GM23248 (cell line): ENCODE results near the gene HMGN1. TPM values are rescaled to one million over a fixed set of nuclear protein-coding genes. Genes with fewer than 3 reads are reported as not detected.
A peak's percentile ranks its signal among the peaks of the same experiment; 100 is the strongest.
"Not testable (repeated sequence)": the region's sequence is repeated elsewhere in the genome, so short reads cannot be mapped to it uniquely, and the experiment has no call there.

Experiments
- DNase-seq: peaks from one replicate; pipeline ENCODE4 v3.0.0-alpha.2; 2015
- H2AFZ ChIP-seq: fragments of 200-600 bp; sonication (generic); 2 replicates; pipeline ENCODE4 v1.6.1; 2016; ENCODE audit warnings: antibody characterized with exemption
- H3F3A ChIP-seq: fragments of 200-600 bp; sonication (generic); 2 replicates; pipeline ENCODE4 v1.6.1; 2016; ENCODE audit warnings: mild to moderate bottlenecking, antibody characterized with exemption, mixed run types; ENCODE audit not compliant: insufficient read depth
- H3K27ac ChIP-seq: fragments of 200-600 bp; sonication (generic); 2 replicates; pipeline ENCODE4 v1.5.1; 2016; ENCODE audit warnings: mild to moderate bottlenecking
- H3K27me3 ChIP-seq: fragments of 200-600 bp; sonication (generic); replicated peaks from 2 replicates; pipeline ENCODE4 v1.6.1; 2016; ENCODE audit warnings: mild to moderate bottlenecking; ENCODE audit not compliant: insufficient read depth
- H3K36me3 ChIP-seq: fragments of 200-600 bp; sonication (generic); 2 replicates; pipeline ENCODE4 v1.6.1; 2016; ENCODE audit warnings: low read depth, mild to moderate bottlenecking
- H3K4me1 ChIP-seq: fragments of 200-600 bp; sonication (generic); 2 replicates; pipeline ENCODE4 v1.6.1; 2016; ENCODE audit warnings: mild to moderate bottlenecking; ENCODE audit not compliant: insufficient read depth
- H3K4me2 ChIP-seq: fragments of 200-600 bp; sonication (generic); one replicate; pipeline ENCODE4 v1.6.1; 2016; ENCODE audit warnings: mild to moderate bottlenecking; ENCODE audit not compliant: unreplicated experiment
- H3K4me3 ChIP-seq: fragments of 200-600 bp; sonication (generic); 2 replicates; pipeline ENCODE4 v1.5.1; 2016; ENCODE audit warnings: mild to moderate bottlenecking
- H3K79me2 ChIP-seq: fragments of 200-600 bp; sonication (generic); 2 replicates; pipeline ENCODE4 v1.6.1; 2016; ENCODE audit warnings: mild to moderate bottlenecking; ENCODE audit not compliant: insufficient read depth
- H3K9ac ChIP-seq: fragments of 200-600 bp; sonication (generic); 2 replicates; pipeline ENCODE4 v1.6.1; 2016; ENCODE audit warnings: mild to moderate bottlenecking
- H3K9me2 ChIP-seq: fragments of 200-600 bp; sonication (generic); 2 replicates; pipeline ENCODE4 v1.6.1; 2016; ENCODE audit warnings: mixed run types, mild to moderate bottlenecking, moderate library complexity; ENCODE audit not compliant: insufficient read depth
- H3K9me3 ChIP-seq: fragments of 200-600 bp; sonication (generic); one replicate; pipeline ENCODE4 v1.6.1; 2017; ENCODE audit warnings: low read depth
- H4K20me1 ChIP-seq: fragments of 200-600 bp; sonication (generic); 2 replicates; pipeline ENCODE4 v1.6.0; 2016; ENCODE audit not compliant: insufficient read depth
- EZH2 ChIP-seq: fragments of 200-600 bp; sonication (generic); IDR thresholded peaks from 2 replicates; pipeline ENCODE4 v1.6.1; 2018; ENCODE audit warnings: antibody characterized with exemption, mild to moderate bottlenecking; ENCODE audit not compliant: insufficient read depth, poor library complexity, severe bottlenecking
- EZH2phosphoT487 ChIP-seq: fragments of 200-600 bp; sonication (generic); IDR thresholded peaks from 2 replicates; pipeline ENCODE4 v1.6.1; 2018; ENCODE audit warnings: antibody characterized with exemption, moderate library complexity, mild to moderate bottlenecking, low read depth; ENCODE audit not compliant: insufficient read depth
- WGBS, 2 experiments: methylation state at CpG; one replicate each; pipeline ENCODE4 v1.1.6; 2015 to 2017; ENCODE audit warnings: low lambda C conversion rate in 2 of 2, low coverage in 1 of 2; ENCODE audit errors: missing lambda C conversion rate in 2 of 2; 5-methylcytosine and 5-hydroxymethylcytosine counted together
- in situ Hi-C: fragments of 300-500 bp; cut with MboI; formaldehyde crosslinking; loops from 2 replicates; pipeline ENCODE4 v1.15.0; 2020
- polyA plus RNA-seq: library from polyadenylated mRNA; unstranded; fragments of >200 nt; fragmentation: Nextera tagmentation; extraction: Ambion mirVana; gene quantifications from 2 replicates; pipeline ENCODE4 v1.2.1, GENCODE V29; 2016
- total RNA-seq: library from RNA; depleted of rRNA; stranded (reverse); fragments of >200 nt; shearing (Covaris generic); gene quantifications from 2 replicates; pipeline ENCODE4 v1.2.3, GENCODE V29; 2014

HMGN1 gene
- total and polyA plus RNA-seq, 2 experiments from 2014 or later = 192 to 349 TPM

DNA sequence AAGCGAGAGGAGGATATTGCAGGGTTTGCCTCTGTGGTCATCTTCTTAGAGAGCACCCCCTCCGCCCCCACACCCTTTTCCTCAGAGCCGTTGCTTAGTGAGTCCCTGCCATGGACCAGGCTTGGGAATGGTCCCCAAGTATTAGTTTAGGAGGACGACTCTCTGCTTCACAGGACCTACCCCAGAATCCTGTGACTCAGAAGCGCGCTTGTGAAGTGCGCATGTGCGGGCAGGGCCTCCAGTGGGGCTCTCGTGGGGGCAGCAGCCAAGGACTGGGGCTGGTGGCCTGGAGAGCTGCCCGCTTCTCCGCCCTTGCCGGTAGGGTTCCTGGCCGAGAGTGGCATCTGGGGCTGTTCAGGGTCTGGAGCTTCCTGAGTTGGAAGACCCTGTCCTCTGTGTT is 37.3 kb upstream of the HMGN1 start:
- H3K4me1 ChIP-seq = peaks cover 14% of the 10 kb centered on the region
- peaks cover 16% of the 10 kb centered on the region for H3F3A ChIP-seq
- H3K9me2 ChIP-seq = no peaks in the 10 kb centered on the region
- peak overlapping the region; percentile 38; the same call in 1 of the 2 replicates for H3K9ac ChIP-seq
- peak overlapping the region; percentile 53 for H3K4me3 ChIP-seq
- H3K4me2 ChIP-seq = peak overlapping the region; percentile 62
- H3K27me3 ChIP-seq = no peaks in the 10 kb centered on the region
- in situ Hi-C loops = no loop called here
- peak overlapping the region; percentile 59 for H2AFZ ChIP-seq
- no peaks in the 10 kb centered on the region for H3K9me3 ChIP-seq
- H3K36me3 ChIP-seq = 0 out of 2 replicates have a peak, but pooled peaks cover under 1% of the 10 kb centered on the region
- 67 to 71% methylated on average over 13 of the region's 13 CpGs for WGBS, 2 experiments
- H3K27ac ChIP-seq = no peak overlapping the region
- H4K20me1 ChIP-seq = no peaks in the 10 kb centered on the region; the same call in 1 of the 2 replicates
- TF ChIP-seq EZH2phosphoT487 (no peak), EZH2 (no peak)
- peaks cover 86% of the 10 kb centered on the region for H3K79me2 ChIP-seq
- DNase-seq = no peak

GRCh38 chr21:39385299-39386145 is 36.6 kb upstream of the HMGN1 start:
- H3K27ac ChIP-seq = no peak overlapping the region

DNA sequence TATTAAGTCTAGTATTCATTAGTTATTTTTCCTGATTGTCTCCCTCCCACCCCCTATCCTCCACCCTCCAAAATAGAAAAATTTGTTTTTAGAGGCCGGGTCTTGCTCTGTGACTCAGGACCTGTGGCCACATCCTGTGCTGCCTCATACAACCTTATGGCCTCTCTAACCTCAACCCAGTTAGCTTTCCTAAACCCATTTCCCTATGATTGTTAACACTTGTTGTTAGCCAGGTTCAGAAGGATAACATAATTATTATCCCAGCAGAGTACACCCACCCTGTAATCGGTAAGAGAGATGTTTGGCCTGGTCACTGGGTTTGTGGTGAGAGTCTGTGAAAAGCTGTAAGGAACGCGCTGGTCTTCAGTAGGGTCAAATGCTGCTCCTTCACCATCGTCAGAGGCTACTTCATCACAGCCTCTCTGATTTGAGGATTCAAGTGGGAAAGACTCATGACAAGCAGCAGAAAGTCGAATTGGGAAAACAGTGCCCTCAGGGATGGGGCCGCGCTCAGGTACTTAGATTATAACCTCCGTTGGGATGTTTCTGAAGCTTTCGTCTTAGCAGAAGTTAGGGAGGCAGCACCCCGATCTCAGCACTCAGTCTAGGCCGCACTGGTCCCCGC is 35.9 kb upstream of the HMGN1 start:
- no peaks in the 10 kb centered on the region; the same call in 1 of the 2 replicates for H4K20me1 ChIP-seq
- H3K4me1 ChIP-seq = peaks cover 18% of the 10 kb centered on the region
- no peak overlapping the region for H2AFZ ChIP-seq
- peaks cover 76% of the 10 kb centered on the region for H3K79me2 ChIP-seq
- H3K27ac ChIP-seq = no peak overlapping the region
- H3K36me3 ChIP-seq = no peaks in the 10 kb centered on the region
- 77 to 78% methylated on average over 13 of the region's 13 CpGs for WGBS, 2 experiments
- H3K9me2 ChIP-seq = no peaks in the 10 kb centered on the region
- H3F3A ChIP-seq = peaks cover 19% of the 10 kb centered on the region
- H3K9ac ChIP-seq = no peak overlapping the region
- H3K9me3 ChIP-seq = no peaks in the 10 kb centered on the region
- H3K4me3 ChIP-seq = no peak overlapping the region
- TF ChIP-seq EZH2phosphoT487 = no peak
- no peak for TF ChIP-seq EZH2
- in situ Hi-C loops = no loop called here
- DNase-seq = peak; percentile 23
- no peak overlapping the region for H3K4me2 ChIP-seq
- no peaks in the 10 kb centered on the region for H3K27me3 ChIP-seq

More at GRCh38 chr21:39385299-39386145, 36.6 kb upstream of the HMGN1 start:
- Histone ChIP-seq H3K9me3 (no peaks in the 10 kb centered on the region), H3F3A (peaks cover 19% of the 10 kb centered on the region), H4K20me1 (no peaks in the 10 kb centered on the region; the same call in 1 of the 2 replicates), H3K79me2 (peaks cover 83% of the 10 kb centered on the region), H3K4me1 (peaks cover 17% of the 10 kb centered on the region), H3K9me2 (no peaks in the 10 kb centered on the region), H3K36me3 (no peaks in the 10 kb centered on the region), H3K9ac (peak overlapping the region; percentile 38; the same call in 1 of the 2 replicates), H3K4me2 (peak overlapping the region; percentile 62), H3K4me3 (peak overlapping the region; percentile 53), H3K27me3 (no peaks in the 10 kb centered on the region), H2AFZ (peak overlapping the region; percentile 59)
- WGBS, 2 experiments = 57 to 66% methylated on average over 50 of the region's 50 CpGs
- no peak for TF ChIP-seq EZH2
- TF ChIP-seq EZH2phosphoT487 = no peak
- peak; percentile 82 for DNase-seq
- in situ Hi-C loops = no loop called here

GRCh38 chr21:39382096-39382495 is 33.2 kb upstream of the HMGN1 start:
- H3K9ac ChIP-seq, H3K9me2 ChIP-seq, H4K20me1 ChIP-seq, H3K27ac ChIP-seq, DNase-seq, H3K27me3 ChIP-seq, H3K9me3 ChIP-seq, in situ Hi-C loops, H3K4me2 ChIP-seq, H3K4me3 ChIP-seq, H2AFZ ChIP-seq, H3K36me3 ChIP-seq: not testable (repeated sequence)
- Histone ChIP-seq H3F3A (peaks cover 11% of the 10 kb centered on the region), H3K4me1 (peaks cover 18% of the 10 kb centered on the region), H3K79me2 (peaks cover 62% of the 10 kb centered on the region)
- WGBS, 2 experiments = 92 to 98% methylated on average over 7 of the region's 7 CpGs
